Measurements from ENCODE around the gene INTS7.
A peak's percentile ranks its signal among the peaks of the same experiment; 100 is the strongest.
"Not testable (repeated sequence)": the region's sequence is repeated elsewhere in the genome, so short reads cannot be mapped to it uniquely, and the experiment has no call there.

The INTS7 gene

GRCh38 chr1:212035835-212036605, 663 bp upstream of the INTS7 start:
- no peak for DNase-seq

- DNase-seq: no peak
These were observed 738 bp downstream of the INTS7 start for GRCh38 chr1:212034516-212035122.

GRCh38 chr1:212030936-212031528, 4.3 kb downstream of the INTS7 start:
- DNase-seq: peak; percentile 64

- DNase-seq: not testable (repeated sequence)
These were observed 7.6 kb downstream of the INTS7 start for GRCh38 chr1:212027727-212028126.

GRCh38 chr1:212024469-212025149, 10.7 kb downstream of the INTS7 start:
- DNase-seq: no peak

GRCh38 chr1:212022908-212023307, 12.4 kb downstream of the INTS7 start:
- not testable (repeated sequence) for DNase-seq

GRCh38 chr1:212021563-212021962, 13.8 kb downstream of the INTS7 start:
- DNase-seq: no peak

- no peak for DNase-seq
These were observed 14.4 kb downstream of the INTS7 start for GRCh38 chr1:212020975-212021374.

GRCh38 chr1:212013672-212014071, 21.7 kb downstream of the INTS7 start:
- peak; percentile 14 for DNase-seq

GRCh38 chr1:212012034-212012740, 23.2 kb downstream of the INTS7 start:
- DNase-seq: peak; percentile 84

- no peak for DNase-seq
These were observed 25.4 kb downstream of the INTS7 start for GRCh38 chr1:212010004-212010403.

GRCh38 chr1:212009561-212009960, 25.8 kb downstream of the INTS7 start:
- peak; percentile 20 for DNase-seq

- no peak for DNase-seq
These were observed 27.5 kb downstream of the INTS7 start for GRCh38 chr1:212007886-212008285.

GRCh38 chr1:212007178-212007577, 28.2 kb downstream of the INTS7 start:
- no peak for DNase-seq

GRCh38 chr1:212004895-212005608, 30.3 kb downstream of the INTS7 start:
- no peak for DNase-seq

- DNase-seq: no peak
These were observed 32.8 kb downstream of the INTS7 start for GRCh38 chr1:212002536-212002935.

- not testable (repeated sequence) for DNase-seq
These were observed 37.9 kb downstream of the INTS7 start for GRCh38 chr1:211997426-211997825.

- DNase-seq: no peak
These were observed 43.7 kb downstream of the INTS7 start for GRCh38 chr1:211991695-211992094.

GRCh38 chr1:211986628-211987254, 48.6 kb downstream of the INTS7 start:
- no peak for DNase-seq

GRCh38 chr1:211985556-211986264, 49.6 kb downstream of the INTS7 start:
- no peak for DNase-seq

GRCh38 chr1:211978596-211978995, 56.8 kb downstream of the INTS7 start:
- no peak for DNase-seq
